Naive B cell (primary cell): Measurements from ENCODE around the gene GSTM4. TPM values are rescaled to one million over a fixed set of nuclear protein-coding genes. Genes with fewer than 3 reads are reported as not detected.
A peak's percentile ranks its signal among the peaks of the same experiment; 100 is the strongest.

Experiments
- ATAC-seq, 2 donors: fragments of 150-1000 bp; cut with Tn5 transposase; 2 replicates each; pipeline ENCODE4 v1.10.0; 2021; ENCODE audit warnings: low read depth in 2 of 2, mild to moderate bottlenecking in 2 of 2, moderate library complexity in 2 of 2
- DNase-seq: peaks from one replicate; pipeline ENCODE4 v3.0.0; 2022
- H3K27ac Mint-ChIP-seq, 6 donors: one replicate each; pipeline ENCODE4 v1.8.0; 2020 to 2022; ENCODE audit warnings: mild to moderate bottlenecking in 6 of 6, mixed read lengths in 6 of 6, moderate library complexity in 5 of 6, inconsistent platforms in 2 of 6
- H3K27me3 Mint-ChIP-seq, 3 donors: one replicate each; pipeline ENCODE4 v1.8.0; 2021 to 2022; ENCODE audit warnings: mixed read lengths in 3 of 3, mild to moderate bottlenecking in 1 of 3
- H3K36me3 Mint-ChIP-seq, 2 donors: one replicate each; pipeline ENCODE4 v1.8.0; 2020 to 2022; ENCODE audit warnings: mixed read lengths in 2 of 2, inconsistent platforms in 1 of 2, mild to moderate bottlenecking in 1 of 2
- H3K4me1 Mint-ChIP-seq, 3 donors: one replicate each; pipeline ENCODE4 v1.8.0; 2020 to 2022; ENCODE audit warnings: mixed read lengths in 3 of 3, inconsistent platforms in 1 of 3, mild to moderate bottlenecking in 1 of 3, moderate library complexity in 1 of 3
- H3K4me3 Mint-ChIP-seq, 8 donors: one replicate each; pipeline ENCODE4 v1.8.0; 2020 to 2022; ENCODE audit warnings: mild to moderate bottlenecking in 8 of 8, mixed read lengths in 8 of 8, moderate library complexity in 8 of 8, inconsistent platforms in 2 of 8
- H3K9me3 Mint-ChIP-seq, 7 donors: one replicate each; pipeline ENCODE4 v1.8.0; 2020 to 2022; ENCODE audit warnings: mixed read lengths in 7 of 7, mild to moderate bottlenecking in 5 of 7, inconsistent platforms in 2 of 7, moderate library complexity in 1 of 7
- polyA plus RNA-seq, 6 donors: library from polyadenylated mRNA; unstranded; fragments of 300-500 nt; fragmentation: Illumina TruSeq; gene quantifications; one replicate each; pipeline ENCODE4 v1.2.3, GENCODE V29; 2021; ENCODE audit warnings: low read depth in 6 of 6

The GSTM4 gene
- polyA plus RNA-seq, 6 donors from 2014 or later, result 10.6 to 24.4 (median 16.7) TPM

GRCh38 chr1:109620401-109620791 is 35.5 kb upstream of the GSTM4 start:
- Mint-ChIP-seq H3K27me3 (no peaks in the 10 kb centered on the region), H3K4me3 (peak overlapping the region; percentile 93 to 99 (median 98)), H3K4me1 (peaks cover 68 to 82% (median 69%) of the 10 kb centered on the region in 3 donors), H3K36me3 (no peaks in the 10 kb centered on the region), H3K9me3 (no peaks in the 10 kb centered on the region), H3K27ac (peak overlapping the region; percentile 86 to 97 (median 96))
- ATAC-seq, result no peak
- no peak for DNase-seq

- Mint-ChIP-seq H3K9me3 (no peaks in the 10 kb centered on the region), H3K4me1 (peaks cover 64 to 82% (median 67%) of the 10 kb centered on the region in 3 donors), H3K4me3 (peak overlapping the region; percentile 93 to 99 (median 98)), H3K27me3 (no peaks in the 10 kb centered on the region), H3K27ac (peak overlapping the region; percentile 67 to 97 (median 96)), H3K36me3 (peaks cover 0 to under 1% of the 10 kb centered on the region in 2 donors)
- ATAC-seq (peak; percentile 64 to 66), DNase-seq (peak; percentile 84)
These were observed 35.0 kb upstream of the GSTM4 start for GRCh38 chr1:109620841-109621286.

- no peaks in the 10 kb centered on the region for H3K27me3 Mint-ChIP-seq
- ATAC-seq (no peak), DNase-seq (no peak)
- no peaks in the 10 kb centered on the region for H3K9me3 Mint-ChIP-seq
- H3K27ac Mint-ChIP-seq, result peak overlapping the region; percentile 42 to 97 (median 87)
- H3K4me1 Mint-ChIP-seq, result peaks cover 57 to 81% (median 64%) of the 10 kb centered on the region in 3 donors
- H3K36me3 Mint-ChIP-seq, result peaks cover 0 to 7% of the 10 kb centered on the region in 2 donors
- peak overlapping the region; percentile 93 to 99 (median 98) for H3K4me3 Mint-ChIP-seq
These were observed 34.3 kb upstream of the GSTM4 start for GRCh38 chr1:109621379-109622136.

- H3K27ac Mint-ChIP-seq, result peak overlapping the region in 5 of 6 donors; percentile 42 to 97 (median 81)
- no peaks in the 10 kb centered on the region for H3K27me3 Mint-ChIP-seq
- peaks cover 57 to 79% (median 61%) of the 10 kb centered on the region in 3 donors for H3K4me1 Mint-ChIP-seq
- DNase-seq, result no peak
- H3K4me3 Mint-ChIP-seq, result peak overlapping the region in 7 of 8 donors; percentile 93 to 99 (median 98)
- no peaks in the 10 kb centered on the region for H3K9me3 Mint-ChIP-seq
- ATAC-seq, result no peak
- H3K36me3 Mint-ChIP-seq, result peaks cover 0 to 10% of the 10 kb centered on the region in 2 donors
These were observed 33.6 kb upstream of the GSTM4 start for GRCh38 chr1:109622137-109622892.

- H3K4me3 Mint-ChIP-seq, result peak overlapping the region in 7 of 8 donors; percentile 59 to 99 (median 84)
- no peak for DNase-seq
- peaks cover 57 to 79% (median 65%) of the 10 kb centered on the region in 3 donors for H3K4me1 Mint-ChIP-seq
- H3K36me3 Mint-ChIP-seq, result peaks cover 0 to 15% of the 10 kb centered on the region in 2 donors
- no peaks in the 10 kb centered on the region for H3K27me3 Mint-ChIP-seq
- peak overlapping the region in 3 of 6 donors; percentile 42 to 78 (median 48) for H3K27ac Mint-ChIP-seq
- no peak for ATAC-seq
- no peaks in the 10 kb centered on the region for H3K9me3 Mint-ChIP-seq
These were observed 33.0 kb upstream of the GSTM4 start for GRCh38 chr1:109622895-109623294.

GRCh38 chr1:109623601-109624161 is 32.2 kb upstream of the GSTM4 start:
- Mint-ChIP-seq H3K9me3 (no peaks in the 10 kb centered on the region), H3K4me1 (peaks cover 53 to 74% (median 62%) of the 10 kb centered on the region in 3 donors), H3K36me3 (peaks cover 0 to 20% of the 10 kb centered on the region in 2 donors), H3K27ac (peak overlapping the region; percentile 76 to 92 (median 85)), H3K4me3 (peak overlapping the region; percentile 35 to 99 (median 84)), H3K27me3 (no peaks in the 10 kb centered on the region)
- ATAC-seq, result no peak
- DNase-seq, result no peak

- peak; percentile 53 for DNase-seq
- Mint-ChIP-seq H3K9me3 (no peaks in the 10 kb centered on the region), H3K4me1 (peaks cover 47 to 68% (median 57%) of the 10 kb centered on the region in 3 donors), H3K27ac (peak overlapping the region in 5 of 6 donors; percentile 78 to 92 (median 86)), H3K27me3 (no peaks in the 10 kb centered on the region), H3K4me3 (peak overlapping the region; percentile 66 to 99 (median 83)), H3K36me3 (peaks cover 0 to 24% of the 10 kb centered on the region in 2 donors)
- ATAC-seq, result peak; percentile 43 to 45
These were observed 31.5 kb upstream of the GSTM4 start for GRCh38 chr1:109624201-109625010.

- Mint-ChIP-seq H3K4me3 (peak overlapping the region in 4 of 8 donors; percentile 56 to 99 (median 76)), H3K27ac (peak overlapping the region in 3 of 6 donors; percentile 50 to 92 (median 78)), H3K27me3 (no peaks in the 10 kb centered on the region), H3K9me3 (no peaks in the 10 kb centered on the region), H3K36me3 (peaks cover 0 to 31% of the 10 kb centered on the region in 2 donors), H3K4me1 (peaks cover 44 to 60% (median 51%) of the 10 kb centered on the region in 3 donors)
- no peak for ATAC-seq
- DNase-seq, result no peak
These were observed 30.7 kb upstream of the GSTM4 start for GRCh38 chr1:109625176-109625575.

- peaks cover under 1 to 31% of the 10 kb centered on the region in 2 donors for H3K36me3 Mint-ChIP-seq
- ATAC-seq, result no peak
- peaks cover 43 to 53% (median 46%) of the 10 kb centered on the region in 3 donors for H3K4me1 Mint-ChIP-seq
- DNase-seq, result no peak
- peak overlapping the region in 5 of 6 donors; percentile 30 to 92 (median 78) for H3K27ac Mint-ChIP-seq
- no peaks in the 10 kb centered on the region for H3K9me3 Mint-ChIP-seq
- peak overlapping the region in 2 of 8 donors; percentile 56 to 58 for H3K4me3 Mint-ChIP-seq
- no peaks in the 10 kb centered on the region for H3K27me3 Mint-ChIP-seq
These were observed 30.0 kb upstream of the GSTM4 start for GRCh38 chr1:109625601-109626560.

- DNase-seq (no peak), ATAC-seq (no peak)
- no peak overlapping the region for H3K4me3 Mint-ChIP-seq
- peaks cover 4 to 31% of the 10 kb centered on the region in 2 donors for H3K36me3 Mint-ChIP-seq
- H3K27me3 Mint-ChIP-seq, result no peaks in the 10 kb centered on the region
- no peaks in the 10 kb centered on the region for H3K9me3 Mint-ChIP-seq
- H3K4me1 Mint-ChIP-seq, result peaks cover 34 to 47% (median 38%) of the 10 kb centered on the region in 3 donors
- peak overlapping the region in 2 of 6 donors; percentile 67 to 78 for H3K27ac Mint-ChIP-seq
These were observed 29.1 kb upstream of the GSTM4 start for GRCh38 chr1:109626682-109627408.
